Measurements from ENCODE around the gene PRPF39. TPM values are rescaled to one million over a fixed set of nuclear protein-coding genes. Genes with fewer than 3 reads are reported as not detected.

PRPF39 gene
- total RNA-seq, 4 donors from 2014 or later, result 32.0 to 42.6 (median 34.0) TPM

GRCh38 chr14:45060551-45060950 is 23.4 kb upstream of the PRPF39 start:
- no peak overlapping the region for H3K4me3 ChIP-seq (ENCODE audit: low read depth, poor library complexity, severe bottlenecking)
- no peak for DNase-seq (ENCODE audit: low spot score in 2 of 2)
- TF ChIP-seq POLR2A (IDR thresholded peaks at IDR 0.05), result no peak
- TF ChIP-seq CTCF (IDR thresholded peaks at IDR 0.05), result no peak
- intact Hi-C loops (cut with DNase I; ENCODE audit: low total_unique reads), result loop anchor here (5.0 kb wide), 1 partner anchor 188 kb away; no protein-coding TSS in a partner anchor

DNA sequence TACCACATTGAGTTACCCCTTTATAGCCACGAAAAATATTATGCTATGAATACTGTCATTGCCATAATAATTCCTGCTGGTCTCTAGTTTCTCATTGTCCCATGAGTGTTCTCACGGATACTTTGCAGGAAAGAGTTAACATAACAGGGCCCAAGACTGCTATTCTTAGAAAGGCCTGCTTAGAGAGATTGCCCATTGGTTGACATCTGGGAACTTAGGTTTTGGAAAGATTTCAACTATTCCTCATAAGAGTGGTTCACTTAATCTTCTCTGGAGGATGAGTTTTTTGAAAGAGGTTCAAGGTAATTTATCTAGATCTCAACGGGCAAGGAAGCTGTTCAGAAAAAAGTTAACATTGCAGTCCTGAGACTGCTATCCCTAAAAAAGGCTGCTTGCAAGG is 18.4 kb upstream of the PRPF39 start:
- no peak for DNase-seq (ENCODE audit: low spot score in 2 of 2)
- TF ChIP-seq POLR2A (IDR thresholded peaks at IDR 0.05) (no peak), CTCF (IDR thresholded peaks at IDR 0.05) (no peak)
- intact Hi-C loops (cut with DNase I; ENCODE audit: low total_unique reads), result no loop called here
- WGBS, 2 donors, result 69 to 75% methylated on average over 3 of the region's 3 CpGs
- H3K4me3 ChIP-seq (ENCODE audit: low read depth, poor library complexity, severe bottlenecking), result no peak overlapping the region

GRCh38 chr14:45065956-45066355 is 18.0 kb upstream of the PRPF39 start:
- TF ChIP-seq POLR2A (IDR thresholded peaks at IDR 0.05) (no peak), CTCF (IDR thresholded peaks at IDR 0.05) (no peak)
- intact Hi-C loops (cut with DNase I; ENCODE audit: low total_unique reads), result no loop called here
- no peak for DNase-seq (ENCODE audit: low spot score in 2 of 2)
- no peak overlapping the region for H3K4me3 ChIP-seq (ENCODE audit: low read depth, poor library complexity, severe bottlenecking)
- WGBS, 2 donors, result 85 to 88% methylated on average over 2 of the region's 2 CpGs

DNA sequence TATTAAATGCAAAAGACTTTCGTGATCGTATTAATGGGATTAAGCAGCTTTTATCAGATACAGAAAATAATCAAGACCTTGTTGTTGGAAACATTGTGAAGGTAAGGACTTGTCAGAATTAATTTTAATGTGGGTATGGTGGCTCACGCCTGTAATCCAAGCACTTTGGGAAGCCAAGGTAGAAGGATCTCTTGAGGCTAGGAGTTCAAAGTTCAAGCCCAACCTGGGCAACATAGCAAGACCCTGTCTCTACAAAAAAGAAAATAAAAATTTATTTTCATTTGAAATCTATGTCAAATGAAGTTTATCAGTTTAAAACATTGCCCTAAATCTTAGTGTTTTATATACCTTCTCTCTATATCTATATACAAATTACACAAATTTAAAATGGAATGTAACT is 17.2 kb upstream of the PRPF39 start:
- H3K4me3 ChIP-seq (ENCODE audit: low read depth, poor library complexity, severe bottlenecking), result no peak overlapping the region
- intact Hi-C loops (cut with DNase I; ENCODE audit: low total_unique reads), result no loop called here
- DNase-seq (ENCODE audit: low spot score in 2 of 2), result no peak
- TF ChIP-seq POLR2A (IDR thresholded peaks at IDR 0.05), result no peak
- TF ChIP-seq CTCF (IDR thresholded peaks at IDR 0.05), result no peak
- WGBS, 2 donors, result 95 to 96% methylated on average over 3 of the region's 3 CpGs

DNA sequence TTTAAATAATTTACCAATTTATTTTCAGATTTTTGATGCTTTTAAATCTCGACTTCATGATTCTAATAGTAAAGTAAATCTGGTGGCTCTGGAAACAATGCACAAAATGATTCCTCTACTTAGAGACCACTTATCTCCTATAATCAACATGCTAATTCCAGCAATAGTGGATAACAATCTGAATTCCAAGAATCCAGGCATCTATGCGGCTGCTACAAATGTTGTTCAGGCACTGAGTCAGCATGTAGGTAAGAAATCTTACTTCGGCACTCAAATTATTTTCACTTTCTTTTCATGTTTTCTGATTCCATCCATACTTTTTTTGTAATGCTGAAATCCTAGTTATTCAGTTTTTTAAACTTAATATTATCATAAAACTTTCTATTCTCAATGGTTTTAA is 15.5 kb upstream of the PRPF39 start:
- DNase-seq (ENCODE audit: low spot score in 2 of 2), result no peak
- intact Hi-C loops (cut with DNase I; ENCODE audit: low total_unique reads), result no loop called here
- no peak overlapping the region for H3K4me3 ChIP-seq (ENCODE audit: low read depth, poor library complexity, severe bottlenecking)
- 92 to 94% methylated on average over 3 of the region's 3 CpGs for WGBS, 2 donors
- no peak for TF ChIP-seq CTCF (IDR thresholded peaks at IDR 0.05)
- TF ChIP-seq POLR2A (IDR thresholded peaks at IDR 0.05), result no peak

GRCh38 chr14:45070215-45070614 is 13.7 kb upstream of the PRPF39 start:
- TF ChIP-seq CTCF (IDR thresholded peaks at IDR 0.05), result no peak
- no peak for TF ChIP-seq POLR2A (IDR thresholded peaks at IDR 0.05)
- no peak for DNase-seq (ENCODE audit: low spot score in 2 of 2)
- no peak overlapping the region for H3K4me3 ChIP-seq (ENCODE audit: low read depth, poor library complexity, severe bottlenecking)
- 93 to 100% methylated on average over 1 of the region's 1 CpG for WGBS, 2 donors
- intact Hi-C loops (cut with DNase I; ENCODE audit: low total_unique reads), result no loop called here
